ENCODE results near the gene PRR14L. TPM values are rescaled to one million over a fixed set of nuclear protein-coding genes. Genes with fewer than 3 reads are reported as not detected.

The PRR14L gene
- total RNA-seq, 1 experiment from 2014 or later: 138 TPM

DNA sequence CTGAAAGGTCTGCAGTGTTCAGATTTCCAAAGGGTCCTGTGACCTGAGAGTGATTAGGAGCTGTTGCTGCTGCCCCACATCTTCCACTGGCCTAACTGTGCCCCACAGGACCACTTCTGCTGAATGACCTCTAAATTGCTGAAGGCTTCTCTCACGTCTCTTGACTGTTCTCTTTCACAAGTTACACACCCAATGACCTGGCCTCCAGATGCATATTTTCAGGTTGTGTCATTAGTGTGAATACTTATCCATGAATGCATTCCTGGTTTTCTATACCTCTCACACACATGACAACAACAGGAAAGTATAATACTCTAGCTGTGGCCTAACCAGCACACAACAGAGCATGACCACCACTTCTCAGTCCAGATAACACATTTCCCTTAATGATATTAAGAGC, 15.4 kb downstream of the PRR14L start:
- peaks cover 5% of the 10 kb centered on the region; the same call in 1 of the 2 replicates for H3K79me2 ChIP-seq (ENCODE audit: insufficient read depth, low read length)
- no peaks in the 10 kb centered on the region for H3K23me2 ChIP-seq (ENCODE audit: insufficient read length, low read depth, low read length, poor library complexity, severe bottlenecking)
- no peak for DNase-seq
- Mint-ChIP-seq H3K36me3 (ENCODE audit: insufficient read depth in 1 of 3, low read depth in 3 of 3) (peaks cover 9 to 55% (median 45%) of the 10 kb centered on the region in 3 experiments; a peak in 6 of 7 replicates), H3K4me3 (no peak overlapping the region), H3K4me1 (peaks cover 22 to 23% of the 10 kb centered on the region in 2 experiments), H3K9me3 (no peaks in the 10 kb centered on the region), H3K27me3 (ENCODE audit: low read depth) (no peaks in the 10 kb centered on the region), H3K27ac (peak overlapping the region in 1 of 3 experiments; percentile 86; a peak in 2 of 7 replicates)
- H4K91ac ChIP-seq (ENCODE audit: insufficient read length, low read depth, low read length): no peak overlapping the region
- H4K20me1 ChIP-seq (ENCODE audit: control insufficient read depth, insufficient read depth, insufficient read length): no peaks in the 10 kb centered on the region
- no peak overlapping the region for H4K8ac ChIP-seq (replicated peaks; ENCODE audit: insufficient read length, low read depth, low read length)
- no peak overlapping the region for H2AK5ac ChIP-seq (ENCODE audit: insufficient read length, low read length)
- H2AFZ ChIP-seq (ENCODE audit: low read length): no peak overlapping the region
- no peak overlapping the region for H3K14ac ChIP-seq (ENCODE audit: insufficient read depth, low read length)
- no peak overlapping the region for H3K4ac ChIP-seq (ENCODE audit: low read depth, low read length)
- H2BK120ac ChIP-seq (ENCODE audit: low read depth, low read length, poor library complexity, severe bottlenecking): no peak overlapping the region
- no peak overlapping the region for H2BK20ac ChIP-seq (ENCODE audit: low read depth, low read length, poor library complexity, severe bottlenecking)
- TF ChIP-seq CTCF (conservative IDR thresholded peaks at IDR 0.05): no peak
- WGBS (ENCODE audit: extremely low coverage, insufficient read length, low lambda C conversion rate): no CpG with 5 or more reads among the region's 1 CpG
- no peak overlapping the region for H3T11ph ChIP-seq (ENCODE audit: low read length)
- no peaks in the 10 kb centered on the region for H3K9me3 ChIP-seq (ENCODE audit: control insufficient read depth, low read depth, low read length)
- H2BK5ac ChIP-seq (ENCODE audit: insufficient read length, low read length): no peak overlapping the region
- no peak overlapping the region for H3K18ac ChIP-seq (ENCODE audit: insufficient read length, low read depth, low read length)
- no peak overlapping the region for H3K56ac ChIP-seq (ENCODE audit: insufficient read length, low read depth, low read length)
- no peak overlapping the region for H3K9ac ChIP-seq (ENCODE audit: extremely low read depth, insufficient read length, low read length)
- no peaks in the 10 kb centered on the region for H3K79me1 ChIP-seq (ENCODE audit: insufficient read depth, low read depth, low read length, poor library complexity, severe bottlenecking)
- H3K27me3 ChIP-seq (ENCODE audit: insufficient read depth, low read length): no peaks in the 10 kb centered on the region
- no peak overlapping the region for H2BK15ac ChIP-seq (ENCODE audit: low read depth, low read length)
- no peak overlapping the region for H3K27ac ChIP-seq (ENCODE audit: insufficient read length, low read depth, low read length)
- H3K23ac ChIP-seq (ENCODE audit: insufficient read length, low read depth, low read length): no peak overlapping the region
- H4K5ac ChIP-seq (ENCODE audit: insufficient read length, low read depth, low read length): no peak overlapping the region
- no peaks in the 10 kb centered on the region for H3K4me1 ChIP-seq (ENCODE audit: insufficient read depth, low read length)
- no peak overlapping the region for H2BK12ac ChIP-seq (ENCODE audit: insufficient read length, low read depth, low read length)
- H3K4me2 ChIP-seq (ENCODE audit: insufficient read depth, insufficient read length, low read length): no peak overlapping the region
